SK-N-MC (cell line): ENCODE results near the gene PLPP4.

ENCODE experiments used
- DNase-seq: peaks from one replicate; pipeline ENCODE4 v3.0.0-alpha.2; 2011; ENCODE audit warnings: low read depth, low spot score
- H3K27ac ChIP-seq: fragments of 200-600 bp; sonication (generic); 2 replicates; pipeline ENCODE4 v1.5.1; 2016; ENCODE audit warnings: mixed run types
- H3K36me3 ChIP-seq: fragments of 200-600 bp; sonication (generic); 2 replicates; pipeline ENCODE4 v1.6.1; 2017; ENCODE audit warnings: antibody characterized with exemption, low read length, mixed read lengths; ENCODE audit not compliant: insufficient read depth
- H3K4me3 ChIP-seq: fragments of 200-600 bp; sonication (generic); 2 replicates; pipeline ENCODE4 v1.5.1; 2016
- H3K9ac ChIP-seq: fragments of 200-600 bp; sonication (generic); 2 replicates; pipeline ENCODE4 v1.8.0; 2017; ENCODE audit warnings: mixed run types, mixed read lengths; ENCODE audit not compliant: insufficient read length
- H3K9me3 ChIP-seq: fragments of 200-600 bp; sonication (generic); 2 replicates; pipeline ENCODE4 v1.6.1; 2017; ENCODE audit warnings: low read depth, mild to moderate bottlenecking, antibody characterized with exemption, low read length, moderate library complexity, mixed read lengths
- EZH2 ChIP-seq: fragments of 200-600 bp; sonication (generic); IDR thresholded peaks from one replicate; pipeline ENCODE4 v1.6.1; 2017; ENCODE audit warnings: antibody characterized with exemption
- FOXP2 ChIP-seq: optimal IDR thresholded peaks from 2 replicates; pipeline ENCODE3; 2011; ENCODE audit warnings: mild to moderate bottlenecking, moderate library complexity; ENCODE audit not compliant: insufficient read depth; ENCODE audit errors: extremely low read length, control extremely low read depth
- POLR2AphosphoS5 ChIP-seq: IDR thresholded peaks from 2 replicates; pipeline ENCODE4 v1.6.1; 2012; ENCODE audit warnings: mild to moderate bottlenecking, low read depth, low read length, borderline replicate concordance

PLPP4 gene

DNA sequence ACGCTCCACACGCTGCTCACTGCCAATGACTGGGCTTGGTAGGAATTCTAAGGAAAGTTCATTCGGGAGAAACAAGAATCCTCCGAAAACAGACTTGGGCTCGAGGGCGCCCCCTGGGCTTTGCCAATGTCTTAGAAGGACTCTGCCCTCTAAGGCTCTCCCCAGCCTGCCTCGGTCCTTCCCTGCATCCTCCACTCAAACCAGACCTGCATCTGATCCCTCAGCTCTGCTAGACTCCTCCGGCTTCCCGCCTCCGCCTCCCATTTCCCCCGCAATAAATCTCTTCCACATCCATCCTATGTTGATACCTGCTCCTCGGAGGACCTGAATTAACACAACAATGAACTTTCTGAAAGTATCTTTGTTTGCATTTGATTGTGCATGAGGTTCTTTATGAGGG is 177.6 kb downstream of the PLPP4 start:
- no peak overlapping the region for H3K27ac ChIP-seq
- H3K4me3 ChIP-seq = no peak overlapping the region
- no peak overlapping the region for H3K9ac ChIP-seq
- H3K9me3 ChIP-seq = no peaks in the 10 kb centered on the region
- DNase-seq = no peak
- TF ChIP-seq EZH2 = no peak
- TF ChIP-seq POLR2AphosphoS5 = no peak
- no peak for TF ChIP-seq FOXP2
- H3K36me3 ChIP-seq = no peaks in the 10 kb centered on the region
